SK-N-SH treated with all-trans-retinoic acid at 6 μM for 48 hours (cell line): ENCODE measurements around the gene PMFBP1.

Experiments used
- CREB5 ChIP-seq: fragments of 250-450 bp; sonication (Bioruptor Pico); IDR thresholded peaks from 2 replicates; pipeline ENCODE4 v1.5.1; 2020; ENCODE audit warnings: low read depth, mild to moderate bottlenecking, moderate library complexity
- OSR1 ChIP-seq: fragments of 250-450 bp; sonication (Bioruptor Pico); IDR thresholded peaks from 2 replicates; pipeline ENCODE4 v1.8.0; 2022; ENCODE audit warnings: moderate library complexity, mild to moderate bottlenecking, inconsistent platforms
- PPARA ChIP-seq: fragments of 250-450 bp; sonication (Bioruptor Pico); IDR thresholded peaks from 2 replicates; pipeline ENCODE4 v1.5.0; 2020; ENCODE audit warnings: mild to moderate bottlenecking, borderline replicate concordance
- TCF4 ChIP-seq: fragments of 250-450 bp; sonication (Bioruptor Pico); IDR thresholded peaks from 2 replicates; pipeline ENCODE4 v1.8.0; 2021; ENCODE audit warnings: mild to moderate bottlenecking, moderate library complexity, borderline replicate concordance
- ZNF70 ChIP-seq: fragments of 450-650 bp; formaldehyde crosslinking; IDR thresholded peaks from 2 replicates; pipeline ENCODE4 v1.5.0; 2020; ENCODE audit warnings: mild to moderate bottlenecking, moderate library complexity

- TF ChIP-seq OSR1 (no peak), TCF4 (no peak), CREB5 (CRISPR knock-in tag) (no peak), ZNF70 (CRISPR knock-in tag) (no peak), PPARA (CRISPR knock-in tag) (no peak)
These were observed 49.7 kb upstream of the PMFBP1 start for GRCh38 chr16:72221630-72222024.
